GM21528 (cell line): Measurements from ENCODE around the gene CPHXL.
A peak's percentile ranks its signal among the peaks of the same experiment; 100 is the strongest.

Experiments
- ATAC-seq: cut with Tn5 transposase; IDR thresholded peaks from one replicate; pipeline ENCODE4 v1.9.1; 2021; ENCODE audit warnings: mild to moderate bottlenecking, moderate library complexity; ENCODE audit not compliant: unreplicated experiment, low FRiP score

CPHXL gene

GRCh38 chr16:75726390-75726789 lies at the start of gene CPHXL:
TSS of gene CPHXL (minus strand) at chr16:75726490. CDS start at chr16:75726442, 48 bp downstream.
- no peak for ATAC-seq

- no peak for ATAC-seq
Measured at GRCh38 chr16:75774197-75774596, 47.9 kb upstream of the CPHXL start.

- no peak for ATAC-seq
Measured at GRCh38 chr16:75770051-75770450, 43.8 kb upstream of the CPHXL start.

DNA sequence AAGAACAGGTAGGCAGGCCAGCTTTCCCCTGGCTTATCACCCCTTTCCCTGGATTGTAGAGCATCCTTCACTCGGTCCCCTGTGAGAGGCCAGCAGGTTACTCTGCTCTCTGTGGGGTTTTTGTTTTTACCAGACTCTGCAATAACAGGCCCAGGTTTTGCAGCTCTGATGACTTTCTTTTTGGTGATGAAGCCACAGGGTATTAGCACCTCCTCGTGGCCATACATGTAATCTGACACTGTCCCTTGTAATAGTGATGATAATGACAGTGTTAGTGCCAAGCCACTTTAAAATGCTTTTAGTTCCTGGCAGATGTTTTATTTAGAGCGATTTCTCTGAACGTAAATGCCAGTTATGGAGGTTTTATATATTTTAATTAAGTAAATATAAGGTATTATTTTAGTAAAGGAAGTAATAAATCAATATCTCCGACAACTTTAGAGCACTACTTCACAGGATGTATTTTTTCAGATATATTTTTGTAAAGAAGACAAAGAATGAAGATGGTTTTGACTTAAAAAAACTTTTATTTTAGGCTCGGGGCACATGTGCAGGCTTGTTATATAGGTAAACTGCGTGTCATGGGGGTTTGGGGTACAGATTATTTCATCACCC lies 38.0 kb upstream of the CPHXL start:
- ATAC-seq, result peak; percentile 84

GRCh38 chr16:75763204-75763603 lies 36.9 kb upstream of the CPHXL start:
- ATAC-seq, result no peak

- no peak for ATAC-seq
Measured at GRCh38 chr16:75762746-75763145, 36.5 kb upstream of the CPHXL start.

GRCh38 chr16:75761108-75761507 lies 34.8 kb upstream of the CPHXL start:
- ATAC-seq, result peak; percentile 15

DNA sequence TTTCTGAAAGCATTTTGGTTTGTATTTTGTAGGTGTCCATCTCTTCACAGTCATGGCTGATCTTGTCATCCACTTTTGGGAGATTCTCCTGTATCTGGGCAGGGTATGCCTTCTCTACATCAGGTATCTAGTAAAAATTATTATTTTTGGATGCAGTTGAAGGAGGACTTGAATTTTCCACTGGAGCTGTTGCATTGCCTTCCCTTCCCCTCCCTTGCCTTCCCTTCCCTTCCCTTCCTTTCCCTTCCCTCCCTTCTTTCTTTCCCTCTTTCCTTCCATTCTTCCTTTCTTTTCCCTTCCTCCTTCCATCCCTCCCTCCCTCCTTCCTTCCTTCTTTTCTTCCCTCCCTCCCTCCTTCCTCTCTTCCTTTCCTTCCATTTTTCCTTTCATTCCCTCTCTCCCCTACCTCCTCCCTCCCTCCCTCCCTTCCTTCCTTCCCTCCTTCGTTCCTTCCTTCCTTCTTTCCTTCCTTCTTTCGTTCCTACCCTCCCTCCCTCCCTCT lies 33.8 kb upstream of the CPHXL start:
- ATAC-seq, result no peak

GRCh38 chr16:75758215-75758614 lies 31.9 kb upstream of the CPHXL start:
- ATAC-seq, result no peak

- no peak for ATAC-seq
Measured at GRCh38 chr16:75754141-75754540, 27.9 kb upstream of the CPHXL start.

DNA sequence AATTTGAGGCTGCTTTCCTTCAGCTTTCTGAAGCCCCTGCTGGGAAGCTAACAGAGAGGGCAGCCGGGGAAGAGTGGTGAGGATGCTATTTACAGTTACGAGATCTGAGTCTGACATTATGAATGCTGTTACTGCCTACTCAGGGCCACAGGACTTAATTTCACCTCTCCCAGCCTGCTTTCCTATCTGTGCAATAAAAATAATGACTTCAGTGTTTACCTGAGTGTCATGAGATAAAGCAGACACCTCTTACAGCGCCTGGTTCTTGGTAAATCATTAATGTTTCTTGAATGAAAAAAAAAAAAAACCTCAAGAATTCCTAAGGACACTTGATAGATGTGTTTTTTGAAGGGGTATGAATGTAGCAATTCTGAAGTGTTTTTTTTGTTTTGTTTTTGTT lies 24.2 kb upstream of the CPHXL start:
- no peak for ATAC-seq

DNA sequence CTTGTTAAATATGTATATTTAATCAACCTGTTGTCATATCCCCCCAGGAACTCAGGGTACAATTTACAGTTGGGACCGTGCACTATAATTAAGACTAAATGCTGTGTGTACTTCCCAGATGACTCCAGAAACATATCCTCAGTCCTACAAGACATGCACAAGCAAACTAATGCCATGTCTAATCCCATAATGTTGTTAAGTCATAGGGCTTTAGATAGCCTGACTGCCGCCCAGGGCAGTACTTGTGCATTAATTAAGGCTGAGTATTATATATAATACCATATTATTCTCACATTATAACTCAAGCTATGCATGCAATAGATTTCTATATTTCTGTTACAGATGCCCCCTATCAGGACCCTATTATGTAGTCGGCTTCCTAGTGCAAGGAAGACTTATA lies 20.1 kb upstream of the CPHXL start:
- no peak for ATAC-seq

DNA sequence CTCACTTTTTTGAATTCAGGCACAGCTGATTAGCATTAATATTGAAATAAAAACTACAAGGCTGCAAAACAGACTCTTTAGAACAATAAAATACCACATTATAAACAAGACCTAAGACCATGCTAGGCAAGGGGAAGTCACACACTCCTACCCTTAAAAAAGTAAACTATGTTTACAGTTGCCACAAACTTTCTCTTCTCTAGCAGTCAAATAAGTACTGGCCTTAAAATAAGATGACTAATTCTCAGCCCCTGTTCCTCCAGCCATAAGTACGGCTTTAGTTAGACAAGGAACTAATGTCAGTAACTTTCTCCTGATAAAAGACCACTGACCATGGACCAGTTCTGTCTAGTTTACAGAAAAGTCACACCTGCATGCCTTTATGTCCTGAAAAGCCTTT lies 19.5 kb upstream of the CPHXL start:
- peak; percentile 67 for ATAC-seq

GRCh38 chr16:75745242-75745641 lies 19.0 kb upstream of the CPHXL start:
- ATAC-seq, result peak; percentile 69

DNA sequence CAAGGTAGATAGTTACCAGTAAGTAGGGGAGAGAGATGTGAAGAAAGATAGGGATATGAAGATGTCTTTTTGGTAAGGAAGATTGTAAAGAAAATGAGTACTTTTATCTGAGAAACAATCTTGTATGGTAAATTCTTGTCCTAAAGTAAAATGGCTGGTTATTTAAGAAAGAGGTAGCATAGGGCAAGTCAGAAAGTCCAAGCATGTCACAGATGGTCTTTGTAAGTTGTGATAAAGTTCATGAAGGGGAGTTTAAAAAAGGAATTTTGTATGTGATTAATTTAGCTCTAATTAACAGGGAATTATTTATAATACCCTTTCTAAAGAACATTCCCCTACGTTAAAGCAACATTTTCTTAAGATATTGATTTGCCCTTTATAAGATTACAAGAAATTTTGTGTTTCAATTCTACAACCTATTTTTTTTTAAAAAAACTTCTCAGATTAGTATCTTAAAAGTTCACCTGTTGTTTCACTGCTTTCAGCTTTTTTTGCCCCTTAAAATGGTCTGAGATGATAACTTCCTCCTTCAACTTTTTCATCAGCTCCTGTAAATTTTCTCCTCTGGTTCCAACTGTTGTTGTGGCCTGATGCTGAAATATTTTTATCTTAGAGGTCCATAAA lies 16.2 kb upstream of the CPHXL start:
- ATAC-seq, result no peak

DNA sequence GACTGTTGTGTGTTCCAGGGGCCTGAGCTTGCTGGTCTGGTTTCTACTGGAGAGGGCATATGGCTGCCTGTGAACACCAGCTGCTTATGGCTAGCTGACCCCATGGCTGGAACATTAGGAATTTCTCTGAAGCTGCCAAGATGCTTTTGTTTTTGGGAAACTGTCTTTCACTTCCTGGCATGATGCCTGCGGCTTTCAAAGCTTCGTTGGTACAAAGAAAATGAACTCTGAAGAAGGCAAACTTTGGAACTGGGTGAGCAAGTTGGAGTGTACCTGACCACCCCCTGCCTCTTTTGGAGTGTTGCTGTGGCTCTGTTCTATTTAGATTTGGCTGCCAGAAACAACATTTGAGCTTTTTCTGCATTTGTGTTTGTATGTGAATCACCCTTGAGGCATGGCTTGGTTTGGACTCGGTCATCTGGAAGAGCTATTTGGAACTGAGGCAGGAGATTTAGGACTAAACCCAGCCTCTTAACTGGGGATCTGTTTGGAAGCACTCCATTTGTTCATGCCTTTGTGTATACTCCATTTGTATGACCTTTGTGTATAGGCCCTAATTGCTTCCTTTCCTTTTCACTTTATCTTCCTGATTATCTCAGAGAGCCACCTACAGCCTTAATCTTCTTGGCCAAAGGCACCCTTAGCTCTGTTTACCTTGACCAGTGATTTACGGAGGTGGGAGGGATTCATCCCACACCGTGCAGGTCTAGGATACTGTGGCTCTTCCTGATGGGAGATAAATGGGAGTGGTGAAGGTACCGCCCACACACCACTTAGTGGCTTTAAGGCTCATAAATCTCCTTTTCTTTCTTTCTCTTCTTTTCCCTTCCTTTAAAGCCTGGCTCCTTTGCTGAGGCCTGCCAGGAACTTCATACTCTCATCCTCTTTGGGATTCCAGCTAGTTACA lies 7.3 kb upstream of the CPHXL start:
- no peak for ATAC-seq

DNA sequence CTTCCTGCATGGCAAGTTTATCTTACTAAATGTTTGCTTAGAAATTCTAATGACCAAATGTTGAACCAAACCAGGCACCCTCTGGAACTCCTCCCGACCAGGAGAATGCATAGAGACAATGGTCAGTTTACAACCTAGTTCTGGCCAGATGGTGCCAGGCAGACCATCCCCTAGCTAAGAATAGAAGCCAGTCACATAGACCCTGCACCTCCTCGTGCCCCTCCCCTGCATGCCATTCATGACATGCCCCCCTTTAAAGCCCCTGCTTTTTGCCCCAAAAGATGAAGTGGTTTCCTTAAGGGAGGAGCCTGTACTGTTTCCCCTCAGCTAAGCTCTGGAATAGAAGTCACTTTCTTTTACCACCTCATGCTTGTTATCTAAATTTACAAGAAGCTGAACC lies 6.6 kb upstream of the CPHXL start:
- ATAC-seq, result no peak

DNA sequence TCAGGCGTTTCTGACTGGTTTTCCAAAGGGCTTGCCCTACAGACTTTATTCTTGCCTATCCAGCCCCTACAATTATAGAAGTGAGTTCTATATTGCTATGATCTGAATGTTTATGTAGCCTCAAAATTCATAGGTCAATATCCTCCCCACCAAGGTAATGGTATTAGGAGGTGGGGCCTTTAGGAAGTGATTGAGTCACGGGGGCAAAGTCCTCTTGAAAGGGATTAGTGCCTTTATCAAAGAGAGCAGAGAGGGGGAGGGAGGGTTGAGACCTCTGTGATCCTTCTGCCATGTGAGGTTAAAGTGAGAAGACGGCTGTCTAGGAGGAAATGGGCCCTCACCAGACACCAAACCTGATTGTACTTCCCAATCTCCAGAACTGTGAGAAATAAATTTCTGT lies 931 bp upstream of the CPHXL start:
- ATAC-seq, result no peak

GRCh38 chr16:75718452-75718851 lies 7.8 kb downstream of the CPHXL start:
- ATAC-seq, result no peak

GRCh38 chr16:75714661-75715060 lies 11.6 kb downstream of the CPHXL start:
- ATAC-seq, result no peak

DNA sequence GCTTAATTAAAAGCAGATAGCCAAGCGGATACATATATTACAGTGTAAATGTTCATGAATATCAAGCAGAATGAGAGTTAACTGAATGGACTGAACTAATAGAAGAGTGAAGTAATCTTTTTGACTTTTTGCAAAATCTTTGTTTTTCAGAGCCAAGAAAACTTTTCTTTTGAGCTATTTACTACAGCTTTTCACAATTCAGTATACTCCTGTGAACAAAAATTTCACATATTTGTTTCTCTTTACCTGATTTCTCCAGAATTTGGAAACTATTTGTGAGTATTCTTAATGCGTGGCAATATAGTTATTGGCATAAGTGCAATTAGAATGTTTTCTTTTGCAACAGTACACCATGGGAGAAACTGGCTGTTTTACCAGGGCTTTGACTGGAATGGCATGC lies 15.9 kb downstream of the CPHXL start:
- no peak for ATAC-seq
